GM21423 (cell line): Measurements from ENCODE around the gene MPP7.

ENCODE experiments used
- ATAC-seq: cut with Tn5 transposase; IDR thresholded peaks from one replicate; pipeline ENCODE4 v1.9.1; 2021; ENCODE audit warnings: mild to moderate bottlenecking, moderate library complexity; ENCODE audit not compliant: unreplicated experiment

Gene MPP7

DNA sequence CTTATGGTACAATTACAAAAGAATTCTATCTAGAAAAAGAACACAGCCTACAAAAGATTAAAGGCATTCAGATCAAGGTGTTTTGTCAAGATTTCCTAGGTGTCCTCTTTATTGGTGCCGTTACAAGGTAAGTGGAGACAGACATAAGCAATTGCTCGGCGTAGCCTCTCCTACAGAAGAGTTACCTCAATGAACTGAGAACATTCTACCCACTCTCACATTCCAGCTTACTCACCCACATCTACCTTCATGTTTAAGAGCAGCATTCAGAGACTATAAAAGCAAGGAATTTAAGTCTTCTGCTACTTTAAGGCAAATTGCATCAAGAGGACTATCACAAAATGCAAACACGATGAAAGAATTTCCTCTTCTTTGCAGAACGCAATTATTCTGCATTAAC is 29.5 kb downstream of the MPP7 start:
- ATAC-seq: no peak

DNA sequence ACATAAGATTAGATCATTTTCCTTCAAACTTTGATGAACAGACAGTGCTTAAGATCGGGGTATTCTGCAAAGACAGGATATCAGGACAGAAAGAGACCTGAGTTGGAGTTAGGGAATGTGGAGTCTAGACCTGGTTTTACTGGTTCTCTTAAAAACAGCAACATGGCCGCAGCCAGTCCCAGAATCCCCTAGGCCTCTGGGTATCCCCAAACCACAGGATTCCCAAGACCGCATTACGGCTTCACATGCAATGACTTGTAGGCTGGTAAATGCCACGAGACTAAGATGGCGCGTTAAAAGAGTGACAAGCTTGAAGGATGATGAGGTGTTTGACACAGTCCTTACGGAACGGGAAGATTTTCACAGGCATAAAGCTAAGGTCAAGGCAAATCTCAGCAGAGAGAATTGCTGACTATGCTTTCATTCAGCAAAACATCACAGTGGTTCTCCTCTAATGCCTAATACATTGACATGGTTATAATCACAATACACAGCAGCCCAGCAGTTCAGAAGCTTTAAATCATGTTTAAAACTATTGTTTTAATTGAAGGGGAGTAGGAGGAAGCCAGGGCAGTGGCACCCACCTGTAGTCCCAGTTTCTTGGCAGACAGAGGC is 32.9 kb downstream of the MPP7 start:
- ATAC-seq: no peak

DNA sequence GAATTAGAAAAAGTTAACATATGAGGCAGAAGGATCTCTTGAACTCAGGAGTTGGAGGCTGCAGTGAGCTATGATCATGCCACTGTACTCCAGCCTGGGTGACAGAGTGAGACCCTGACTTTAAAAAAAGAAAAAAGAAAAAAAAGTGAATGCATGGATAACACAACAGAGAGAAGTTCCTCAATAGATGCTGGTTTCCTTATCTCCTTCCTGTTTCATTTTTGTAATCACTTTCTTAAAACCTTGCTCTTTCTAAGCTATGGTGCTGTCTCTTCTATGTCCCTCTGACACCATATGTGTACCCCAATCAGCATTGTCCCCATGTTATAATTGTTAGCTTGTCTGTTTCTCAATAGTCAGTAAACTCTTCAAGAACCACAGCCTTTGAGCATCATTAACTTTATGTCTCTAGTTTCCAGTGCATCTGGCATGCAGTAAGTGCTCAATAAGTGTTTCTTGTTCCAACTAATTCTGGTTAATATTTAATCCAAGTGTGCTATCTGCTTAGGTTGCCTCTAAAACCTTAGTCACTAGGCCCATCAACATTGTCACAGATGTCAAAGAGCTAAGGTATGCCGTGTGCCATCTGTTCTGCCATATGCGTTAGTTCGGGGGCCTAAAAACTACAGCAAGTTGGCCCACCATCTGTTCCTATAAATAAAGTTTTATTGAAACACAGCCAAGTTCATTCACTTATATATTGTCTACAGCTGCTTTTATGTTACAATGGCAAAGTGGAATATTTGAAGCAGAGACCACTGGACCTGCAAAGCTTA is 36.2 kb downstream of the MPP7 start:
- no peak for ATAC-seq

DNA sequence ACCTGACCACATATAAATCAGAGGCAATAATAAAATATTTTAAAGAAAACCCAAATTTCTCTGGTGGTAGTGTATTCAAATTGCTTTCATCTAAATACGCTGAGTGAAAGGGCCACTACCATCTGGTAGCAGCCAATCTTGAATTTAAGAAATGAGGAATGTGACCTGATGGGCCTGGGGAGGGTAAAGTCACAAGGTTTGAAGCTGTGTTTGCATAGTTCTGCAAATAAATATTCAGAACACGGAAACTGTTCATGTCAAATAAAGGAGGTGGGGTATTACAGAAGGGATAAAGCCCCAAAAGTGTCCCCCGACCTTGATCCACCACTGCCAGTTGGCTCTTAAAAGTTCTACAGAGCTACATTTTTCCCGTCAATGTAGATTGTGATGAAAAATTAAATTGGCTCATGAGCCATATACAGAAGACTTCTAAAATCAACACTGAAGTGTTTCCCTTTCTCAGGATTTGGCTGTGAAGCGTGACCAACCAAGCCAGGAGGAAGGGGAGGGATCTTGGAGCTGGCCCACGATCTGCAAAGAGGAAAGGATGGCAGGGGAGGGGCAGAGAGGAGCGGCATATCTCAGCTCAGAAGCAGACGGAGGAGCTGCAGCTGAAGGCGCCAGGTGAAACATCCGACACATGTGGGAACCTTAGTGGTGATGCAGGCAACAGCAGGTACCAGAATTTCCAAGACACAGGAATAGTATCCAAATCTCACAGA is 39.6 kb downstream of the MPP7 start:
- ATAC-seq: no peak

DNA sequence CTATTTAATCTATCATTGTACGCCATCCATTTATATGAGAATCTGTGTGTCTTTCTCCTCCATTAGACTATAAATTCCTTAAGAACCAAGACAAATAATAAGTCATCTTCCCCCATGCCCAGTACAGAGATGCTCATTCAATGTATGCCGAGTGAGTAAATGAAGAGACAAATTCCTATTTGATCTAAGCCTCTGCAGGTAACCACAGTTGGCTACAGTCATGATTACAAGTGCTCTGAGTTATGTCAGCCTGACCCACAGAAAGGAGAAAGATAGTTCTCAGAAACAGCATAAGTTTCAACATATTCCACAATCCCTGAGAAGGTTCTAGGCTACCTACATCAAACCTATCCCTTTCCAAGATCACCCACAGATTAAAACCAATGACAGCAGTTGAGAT is 46.1 kb downstream of the MPP7 start:
- no peak for ATAC-seq

DNA sequence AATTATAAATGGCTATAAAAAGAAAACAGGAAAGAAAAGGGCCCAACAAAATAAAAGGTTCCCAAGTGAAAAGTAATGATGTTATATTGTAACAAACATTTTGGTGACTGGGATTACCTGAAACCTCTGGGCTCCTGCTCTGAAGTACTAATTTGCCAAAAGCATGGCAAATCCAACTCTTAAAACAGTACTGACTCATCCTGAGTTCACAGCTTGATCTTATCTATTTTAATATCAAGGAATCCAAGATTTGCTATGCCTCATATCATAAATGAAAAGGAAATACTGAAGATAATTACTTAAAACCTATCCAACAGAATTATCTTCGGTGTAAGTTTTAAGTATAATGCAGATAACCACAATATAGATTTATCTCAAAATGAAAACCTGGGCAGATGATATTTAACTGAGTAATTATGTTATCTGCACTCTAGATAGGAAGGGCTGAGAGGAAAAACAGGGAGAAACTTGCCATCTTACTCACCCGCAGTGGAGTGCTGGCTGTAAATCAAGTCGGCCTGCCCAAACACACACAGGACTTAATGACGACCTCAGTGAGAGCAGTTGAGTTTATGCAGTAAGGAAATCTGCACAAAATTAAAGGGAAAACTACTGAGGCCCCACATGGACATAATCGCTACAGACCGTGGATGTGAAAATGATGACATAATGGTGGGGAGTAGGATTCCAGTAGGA is 48.4 kb downstream of the MPP7 start:
- ATAC-seq: no peak

DNA sequence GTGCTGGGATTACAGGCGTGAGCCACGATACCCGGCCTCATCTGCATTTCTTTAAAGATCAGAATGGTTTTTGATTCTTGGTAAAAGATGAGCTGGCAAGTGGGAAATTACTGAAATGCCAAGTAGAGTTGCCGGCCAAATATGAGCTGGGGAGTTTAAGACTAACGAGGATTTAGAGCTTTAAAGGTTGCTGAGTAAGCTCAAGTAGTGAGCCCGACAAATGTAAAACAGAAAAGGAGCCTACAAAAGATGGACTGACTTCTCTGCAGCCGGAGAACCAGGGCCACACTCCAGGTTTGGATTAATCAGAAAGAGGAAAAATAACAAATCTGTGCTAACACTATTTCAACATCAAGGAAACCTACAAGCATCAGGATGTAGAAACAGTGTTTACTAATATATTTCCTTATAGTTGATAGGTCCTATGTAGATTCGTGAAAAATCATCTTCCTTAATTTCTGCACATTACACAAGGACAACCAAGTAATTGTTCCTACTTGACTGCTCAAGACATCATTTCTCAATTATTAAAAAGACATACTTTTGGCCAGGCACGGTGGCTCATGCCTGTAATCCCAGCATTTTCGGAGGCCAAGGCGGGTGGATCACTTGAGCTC is 49.6 kb downstream of the MPP7 start:
- ATAC-seq: no peak
